ENCODE results near the gene NETO1.

The NETO1 gene

GRCh38 chr18:72726201-72726600 is 141.6 kb downstream of the NETO1 start:
- DNase-seq (ENCODE audit: low read depth): no peak

DNA sequence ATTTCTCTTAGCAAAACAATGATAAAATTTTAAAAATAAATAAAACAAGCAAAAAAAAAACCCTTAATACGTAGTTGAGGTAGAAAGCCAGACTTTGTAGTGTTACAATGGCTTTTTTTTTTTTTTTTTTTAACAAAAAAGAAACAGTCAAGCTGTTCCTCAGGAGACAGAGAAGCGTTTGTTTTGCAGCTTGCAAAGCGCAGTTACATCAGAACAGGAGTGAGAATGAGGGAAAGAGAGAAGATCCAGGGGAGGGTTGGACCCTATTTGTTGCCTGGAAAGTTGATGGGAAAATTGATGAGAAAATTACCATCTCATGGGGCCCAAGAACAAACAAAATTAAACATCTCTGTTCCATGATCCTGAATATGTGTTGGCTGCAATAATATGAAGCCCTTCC is 146.5 kb downstream of the NETO1 start:
- DNase-seq (ENCODE audit: low read depth): no peak

DNA sequence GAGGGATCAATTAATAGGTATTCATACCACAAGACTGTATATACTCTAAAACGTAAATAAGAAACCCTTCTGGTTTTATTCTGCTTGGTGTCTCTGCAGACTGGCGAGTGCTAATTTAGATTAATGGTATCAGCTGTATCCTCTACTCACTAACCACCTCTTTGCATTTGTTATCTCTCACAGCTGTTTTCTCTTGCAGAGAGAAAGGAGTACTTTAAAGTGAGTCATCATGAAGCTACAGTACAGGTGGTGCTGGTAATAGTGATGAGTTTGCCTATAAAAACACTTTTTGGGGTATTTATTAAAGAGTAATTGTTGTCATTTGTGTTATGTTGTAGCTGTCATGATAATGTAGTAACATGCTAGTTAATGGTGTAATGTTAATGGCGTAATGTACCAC is 147.7 kb downstream of the NETO1 start:
- no peak for DNase-seq (ENCODE audit: low read depth)

DNA sequence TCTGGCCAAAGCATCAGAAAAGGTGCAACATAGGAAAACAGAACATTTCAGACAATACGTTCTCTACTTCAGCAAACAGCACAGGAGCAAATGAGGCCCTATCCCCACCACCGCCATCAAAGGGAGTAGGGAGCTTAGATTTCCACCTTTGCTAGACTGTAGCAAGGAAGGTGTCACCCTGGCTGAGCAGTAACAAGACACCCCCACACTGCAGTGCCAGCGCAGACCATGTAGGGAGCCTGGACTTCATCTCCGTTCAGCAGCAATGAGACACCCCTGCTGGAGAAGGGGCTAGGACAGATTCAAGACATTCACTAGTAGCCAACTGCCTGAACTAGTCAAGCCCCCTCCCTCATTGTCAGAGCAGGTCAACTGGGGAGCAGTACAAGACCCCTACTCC is 163.6 kb downstream of the NETO1 start:
- DNase-seq (ENCODE audit: low read depth): no peak

DNA sequence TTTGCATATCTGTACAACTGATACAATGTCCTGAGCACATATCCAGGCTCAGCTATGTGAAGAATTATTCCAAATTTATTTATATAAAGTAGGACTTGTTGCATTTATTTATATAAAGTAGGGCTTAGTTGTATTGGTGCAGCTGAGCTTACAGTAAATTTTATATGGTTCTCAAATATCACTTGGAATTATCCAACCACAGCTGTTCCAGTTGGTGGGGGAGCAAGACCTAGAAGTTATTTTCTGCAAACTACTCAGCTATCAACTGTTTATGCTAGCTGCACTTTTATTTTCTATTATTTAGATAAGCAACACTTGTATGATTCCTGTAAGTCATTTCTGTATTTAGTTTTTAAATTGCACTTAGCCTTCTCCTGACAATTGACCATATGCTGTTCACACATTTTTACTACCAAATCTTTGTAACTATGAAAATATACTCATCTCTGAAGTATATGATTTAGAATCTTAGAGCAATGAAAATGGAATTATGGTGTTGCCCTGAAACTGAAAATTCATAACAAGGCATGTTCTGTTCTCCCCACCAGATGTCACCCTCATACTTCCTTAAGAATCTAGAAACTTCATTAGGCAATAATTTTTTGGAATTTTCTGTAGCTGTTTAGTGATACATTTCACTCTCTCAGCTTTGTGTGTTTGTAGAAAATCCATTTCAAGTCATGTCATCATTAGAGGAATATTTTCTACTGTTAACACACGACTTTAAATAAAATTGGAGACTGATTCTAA is 166.7 kb downstream of the NETO1 start:
- no peak for DNase-seq (ENCODE audit: low read depth)

- no peak for DNase-seq (ENCODE audit: low read depth)
Observed at GRCh38 chr18:72697706-72698105, 170.1 kb downstream of the NETO1 start.

- no peak for DNase-seq (ENCODE audit: low read depth)
Observed at GRCh38 chr18:72692595-72692994, 175.2 kb downstream of the NETO1 start.

Data from stromal cell of bone marrow (primary cell).